Measurements from ENCODE around the gene SF1.

SF1 gene

GRCh38 chr11:64724863-64725532 is 53.3 kb downstream of the SF1 start:
- H3K4me3 ChIP-seq (ENCODE audit: low read depth, low read length), result no peak overlapping the region
- TF ChIP-seq, protein P1, sequence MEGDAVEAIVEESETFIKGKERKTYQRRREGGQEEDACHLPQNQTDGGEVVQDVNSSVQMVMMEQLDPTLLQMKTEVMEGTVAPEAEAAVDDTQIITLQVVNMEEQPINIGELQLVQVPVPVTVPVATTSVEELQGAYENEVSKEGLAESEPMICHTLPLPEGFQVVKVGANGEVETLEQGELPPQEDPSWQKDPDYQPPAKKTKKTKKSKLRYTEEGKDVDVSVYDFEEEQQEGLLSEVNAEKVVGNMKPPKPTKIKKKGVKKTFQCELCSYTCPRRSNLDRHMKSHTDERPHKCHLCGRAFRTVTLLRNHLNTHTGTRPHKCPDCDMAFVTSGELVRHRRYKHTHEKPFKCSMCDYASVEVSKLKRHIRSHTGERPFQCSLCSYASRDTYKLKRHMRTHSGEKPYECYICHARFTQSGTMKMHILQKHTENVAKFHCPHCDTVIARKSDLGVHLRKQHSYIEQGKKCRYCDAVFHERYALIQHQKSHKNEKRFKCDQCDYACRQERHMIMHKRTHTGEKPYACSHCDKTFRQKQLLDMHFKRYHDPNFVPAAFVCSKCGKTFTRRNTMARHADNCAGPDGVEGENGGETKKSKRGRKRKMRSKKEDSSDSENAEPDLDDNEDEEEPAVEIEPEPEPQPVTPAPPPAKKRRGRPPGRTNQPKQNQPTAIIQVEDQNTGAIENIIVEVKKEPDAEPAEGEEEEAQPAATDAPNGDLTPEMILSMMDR (IDR thresholded peaks at IDR 0.05; ENCODE audit: low read depth, low read length), result no peak

GRCh38 chr11:64723907-64724862 is 54.2 kb downstream of the SF1 start:
- no peak overlapping the region for H3K4me3 ChIP-seq (ENCODE audit: low read depth, low read length)
- TF ChIP-seq, protein P1 (IDR thresholded peaks at IDR 0.05; ENCODE audit: low read depth, low read length), result no peak

DNA sequence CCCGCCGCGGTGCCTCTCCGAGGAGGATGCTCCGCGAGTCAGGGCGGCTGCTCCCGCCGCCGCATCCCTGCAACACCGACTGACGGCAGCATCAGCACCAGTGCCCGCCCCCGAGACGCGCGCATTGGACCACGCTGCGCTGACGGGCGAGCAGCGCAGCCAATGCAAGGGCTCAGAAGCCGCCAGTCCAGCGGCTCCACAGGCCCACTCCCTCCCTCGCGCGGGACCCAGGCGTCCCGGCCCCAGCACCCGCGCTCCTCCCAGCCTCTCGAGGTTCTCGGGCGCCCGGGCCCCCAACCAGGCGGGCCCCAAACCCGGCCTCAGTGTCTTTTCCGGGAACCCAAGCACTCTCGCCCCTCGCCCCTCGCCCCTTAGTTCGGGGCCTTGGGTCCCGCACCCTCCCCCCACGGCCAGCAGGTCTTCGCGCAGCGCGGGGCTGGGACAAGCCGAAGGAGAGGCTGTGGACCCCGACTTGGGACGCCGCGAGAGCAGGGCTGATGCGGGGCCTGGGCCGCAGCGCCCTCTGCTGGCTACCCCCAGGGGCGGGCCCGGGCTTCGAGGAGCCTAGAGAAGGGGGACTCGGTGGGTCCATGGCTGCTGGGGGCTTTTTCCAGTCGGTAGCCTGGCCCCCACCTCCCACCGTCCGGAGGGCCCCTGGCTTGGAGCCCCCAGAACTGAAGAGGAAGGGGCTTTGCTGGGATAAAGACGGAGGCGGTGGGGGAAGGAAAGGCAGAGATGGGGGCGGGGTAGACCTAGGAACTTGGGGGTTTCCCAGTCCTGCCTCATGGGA is 55.0 kb downstream of the SF1 start, which contains the start of gene NRXN2:
TSS of gene NRXN2 (minus strand) at position 81 of the 790 bp plus-strand sequence. CDS start 9,498 bp downstream, outside the sequence.
- TF ChIP-seq, protein P1 (IDR thresholded peaks at IDR 0.05; ENCODE audit: low read depth, low read length), result peak; percentile 97
- H3K4me3 ChIP-seq (ENCODE audit: low read depth, low read length), result peak within 1 kb of the TSS; percentile 70

DNA sequence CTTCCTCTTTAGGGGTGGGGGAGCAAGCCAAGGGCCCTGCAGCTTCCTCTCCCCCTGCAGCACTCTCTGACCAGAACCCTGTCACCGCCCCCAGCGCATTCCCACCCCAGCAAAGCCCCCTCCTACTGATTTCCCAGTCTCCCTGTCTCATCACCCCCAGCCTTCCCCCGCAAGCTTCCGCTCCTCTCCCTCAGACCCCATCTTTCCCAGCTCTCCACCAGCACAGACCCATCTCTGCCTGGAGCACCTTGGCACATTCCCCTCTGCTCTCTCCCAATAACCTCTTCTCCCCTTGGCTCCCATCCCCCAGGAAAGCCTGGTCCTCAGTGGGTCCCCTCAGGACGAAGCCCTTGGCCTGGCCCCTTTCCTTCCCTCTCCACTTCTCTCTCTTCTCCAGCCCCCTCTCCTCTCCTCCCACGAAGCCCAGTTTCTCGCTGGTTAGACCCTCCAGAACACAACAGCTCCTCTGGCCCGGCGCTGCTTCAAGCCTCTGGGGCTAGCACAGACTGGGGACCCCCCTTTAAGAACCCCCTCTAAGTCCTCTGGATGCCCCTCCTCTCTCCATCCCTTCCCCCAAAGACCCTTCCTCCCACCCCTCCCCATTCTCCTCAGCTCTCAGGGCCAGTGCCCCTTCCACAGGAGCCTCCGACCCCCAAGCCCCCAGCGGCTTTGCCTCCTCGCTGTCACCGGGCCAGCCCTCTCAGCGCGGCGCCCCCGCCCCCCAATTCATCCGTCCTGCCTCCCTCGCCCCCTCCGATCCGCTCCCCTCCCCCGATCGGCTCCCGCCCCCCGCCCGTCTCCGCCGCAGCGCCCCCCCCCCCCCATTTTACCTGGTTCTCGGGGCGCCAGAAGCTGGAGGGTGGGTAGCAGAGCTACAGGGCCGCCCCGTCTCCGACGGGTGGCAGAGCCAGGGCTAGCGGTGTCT is 55.9 kb downstream of the SF1 start:
- no peak overlapping the region for H3K4me3 ChIP-seq (ENCODE audit: low read depth, low read length)
- TF ChIP-seq, protein P1 (IDR thresholded peaks at IDR 0.05; ENCODE audit: low read depth, low read length), result no peak

DNA sequence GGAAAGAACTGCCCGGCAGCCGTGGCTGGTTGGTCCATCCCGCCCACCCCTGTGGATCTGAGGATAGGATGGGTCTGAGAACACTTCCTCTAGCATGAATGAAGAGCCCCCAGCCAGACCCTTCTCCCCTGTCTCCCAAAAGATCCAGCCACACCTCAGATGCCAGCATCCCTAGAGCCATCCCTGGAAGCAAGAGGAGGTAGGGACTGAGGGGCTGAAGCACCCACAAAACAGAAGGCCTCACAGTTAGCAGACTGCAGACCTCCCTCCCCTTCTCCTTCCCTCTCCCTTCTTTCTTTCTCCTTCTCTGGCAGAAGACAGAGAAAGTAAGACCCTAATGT is 57.0 kb downstream of the SF1 start:
- TF ChIP-seq, protein P1 (IDR thresholded peaks at IDR 0.05; ENCODE audit: low read depth, low read length), result no peak
- no peak overlapping the region for H3K4me3 ChIP-seq (ENCODE audit: low read depth, low read length)

DNA sequence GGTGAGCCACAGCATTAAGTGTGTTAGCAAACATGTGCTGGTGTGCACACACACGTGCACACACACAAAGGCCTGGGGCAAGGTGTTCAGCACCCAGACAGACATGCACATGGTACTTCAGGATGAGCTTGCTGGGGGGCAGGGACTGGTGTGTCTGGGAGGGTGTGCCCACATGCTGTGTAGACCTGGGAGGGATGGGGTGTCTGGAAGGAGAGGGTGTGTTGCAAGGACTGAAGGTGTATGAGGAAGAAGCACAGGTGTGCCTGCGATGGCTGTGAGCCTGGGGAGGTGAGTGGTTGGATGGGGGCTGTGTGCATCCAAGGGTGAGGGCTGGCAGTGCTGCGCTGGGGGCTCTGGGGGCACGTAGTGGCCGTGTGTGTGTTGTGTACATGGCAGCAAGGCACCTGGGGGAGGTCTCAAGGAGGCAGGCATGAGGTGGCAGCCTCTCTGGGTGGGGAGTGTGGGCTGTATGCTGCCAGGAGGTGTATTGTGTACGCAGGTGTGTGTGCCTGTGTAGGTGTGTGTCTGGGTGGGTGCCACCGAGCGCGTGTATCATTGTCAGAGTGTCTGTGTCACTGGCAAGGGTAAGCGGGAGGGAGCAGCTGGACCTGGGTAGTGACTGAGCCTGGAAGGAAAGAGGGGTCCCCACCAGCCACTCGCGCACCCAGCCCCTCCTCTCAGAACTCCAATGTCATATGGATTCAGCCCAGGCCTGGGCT is 57.5 kb downstream of the SF1 start:
- H3K4me3 ChIP-seq (ENCODE audit: low read depth, low read length), result no peak overlapping the region
- TF ChIP-seq, protein P1 (IDR thresholded peaks at IDR 0.05; ENCODE audit: low read depth, low read length), result no peak
